Measurements from ENCODE around the gene RNU1-2.

- TF ChIP-seq CTCF (IDR thresholded peaks at IDR 0.05; ENCODE audit: low read length) = no peak
- no peak for TF ChIP-seq EZH2 (optimal IDR thresholded peaks at IDR 0.05; ENCODE audit: low read depth, low read length)
- TF ChIP-seq EZH2phosphoT487 (IDR thresholded peaks at IDR 0.05; ENCODE audit: low read length) = no peak
Observed at GRCh38 chr1:16920951-16921350, 25.2 kb downstream of the RNU1-2 start.
